Panc1 (cell line): Measurements from ENCODE around the gene POU3F1. TPM values are rescaled to one million over a fixed set of nuclear protein-coding genes. Genes with fewer than 3 reads are reported as not detected.

ENCODE experiments used
- ATAC-seq: fragments of 200-7000 bp; cut with Tn5 transposase; 2 replicates; pipeline ENCODE4 v1.9.1; 2020; ENCODE audit warnings: mild to moderate bottlenecking, moderate library complexity
- BruUV-seq: library from RNA; stranded (reverse); fragments of 400-500 nt; replicated peaks from 2 replicates; lab custom pipeline; 2021; lab: Mats Ljungman, UMichigan
- CTCF ChIA-PET: fragments of 300-600 bp; sonication (Branson Sonifier 250); formaldehyde crosslinking; loops from one replicate; lab custom pipeline; 2022; ENCODE audit warnings: antibody characterized with exemption; lab: Charles Lee
- POLR2A ChIA-PET: fragments of 300-600 bp; sonication (Branson Sonifier 250); formaldehyde crosslinking; loops from one replicate; lab custom pipeline; 2022; ENCODE audit warnings: antibody characterized with exemption; lab: Charles Lee
- DNase-seq: peaks from one replicate; pipeline ENCODE4 v3.0.0-alpha.2; 2010; ENCODE audit warnings: low read depth, low spot score
- H3K27ac ChIP-seq: 2 replicates; pipeline ENCODE4 v1.5.1; 2011; ENCODE audit warnings: mild to moderate bottlenecking, low read length, inconsistent platforms
- H3K27me3 ChIP-seq: fragments of 200-500 bp; sonication (Bioruptor generic); 2 replicates; pipeline ENCODE4 v1.6.0; 2014; ENCODE audit warnings: low read length, inconsistent platforms; ENCODE audit not compliant: control insufficient read depth, insufficient read depth
- H3K36me3 ChIP-seq: fragments of 200-500 bp; sonication (Bioruptor generic); 2 replicates; pipeline ENCODE4 v1.5.1; 2014; ENCODE audit warnings: inconsistent platforms, mild to moderate bottlenecking, low read length, moderate library complexity; ENCODE audit not compliant: control insufficient read depth, insufficient read depth
- H3K4me1 ChIP-seq: 2 replicates; pipeline ENCODE4 v1.5.1; 2011; ENCODE audit warnings: inconsistent platforms, mild to moderate bottlenecking, low read length, moderate library complexity; ENCODE audit not compliant: control insufficient read depth, insufficient read depth
- H3K4me3 ChIP-seq, 2 experiments: 2 replicates each; pipeline ENCODE4 v1.5.1; 2011 to 2012; ENCODE audit warnings: low read depth in 2 of 2, low read length in 2 of 2, mild to moderate bottlenecking in 2 of 2, inconsistent platforms in 1 of 2, moderate library complexity in 1 of 2
- H3K9me3 ChIP-seq: fragments of 200-500 bp; sonication (Bioruptor generic); 2 replicates; pipeline ENCODE4 v1.5.1; 2014; ENCODE audit warnings: low read depth, mild to moderate bottlenecking, inconsistent platforms, low read length, moderate library complexity; ENCODE audit not compliant: control insufficient read depth, insufficient read depth
- POLR2AphosphoS5 ChIP-seq: IDR thresholded peaks from 2 replicates; pipeline ENCODE4 v1.6.1; 2012; ENCODE audit warnings: mild to moderate bottlenecking, low read depth, low read length, moderate library complexity
- SIN3A ChIP-seq: IDR thresholded peaks from 2 replicates; pipeline ENCODE4 v1.6.1; 2012; ENCODE audit warnings: low read depth, mild to moderate bottlenecking, low read length, moderate library complexity, borderline replicate concordance; ENCODE audit not compliant: insufficient read depth
- TCF7L2 ChIP-seq: IDR thresholded peaks from 2 replicates; pipeline ENCODE4 v1.6.1; 2011; ENCODE audit warnings: mild to moderate bottlenecking, low read depth, low read length, inconsistent platforms
- in situ Hi-C: cut with HindIII; loops from 2 replicates; pipeline ENCODE4 v1.10.0; 2016; ENCODE audit warnings: low sequenced_read_pairs, low pct_unique_long_range_greater_than_20kb
- intact Hi-C: fragments of 100-400 bp; cut with micrococcal nuclease; formaldehyde crosslinking; loops from one replicate; pipeline ENCODE4 v1.10.0; 2022; ENCODE audit not compliant: unreplicated experiment
- total RNA-seq: library from RNA; stranded (reverse); gene quantifications from one replicate; pipeline ENCODE4 v1.2.1, GENCODE V29; 2021; ENCODE audit not compliant: unreplicated experiment
- TF ChIP-seq, protein P1 (sequence below): fragments of 450-650 bp; IDR thresholded peaks from 2 replicates; pipeline ENCODE4 v1.5.1; 2017; ENCODE audit warnings: mild to moderate bottlenecking
- TF ChIP-seq, protein P2 (sequence below), 2 experiments: IDR thresholded peaks; 2 replicates each; pipeline ENCODE4 v1.6.1; 2011 to 2012; ENCODE audit warnings: low read depth in 2 of 2, control low read depth in 1 of 2, low read length in 1 of 2, mild to moderate bottlenecking in 1 of 2, moderate library complexity in 1 of 2; ENCODE audit not compliant: insufficient read depth in 1 of 2

Gene POU3F1
- total RNA-seq, 1 experiment from 2014 or later: 0.08 TPM

DNA sequence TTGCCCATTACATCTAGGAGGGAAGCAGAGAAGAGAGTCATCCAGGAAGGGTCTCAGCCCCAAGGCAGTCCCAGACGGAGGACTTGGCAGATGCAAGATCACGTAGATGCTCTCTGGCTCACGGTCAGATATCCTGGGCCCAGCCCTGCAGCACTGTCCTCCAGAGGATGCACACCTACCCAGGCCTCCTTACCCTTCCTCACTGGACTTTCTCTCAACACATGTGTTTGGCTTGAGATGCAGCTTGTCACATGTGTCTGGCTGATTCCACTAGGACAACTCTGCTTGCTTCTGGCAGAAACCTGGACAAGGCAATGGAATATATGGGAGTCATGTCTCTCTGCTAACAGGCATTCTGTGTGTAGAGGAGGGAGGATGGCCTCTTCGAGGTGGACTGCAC is 32.4 kb upstream of the POU3F1 start:
- no peaks in the 10 kb centered on the region for H3K36me3 ChIP-seq
- CTCF ChIA-PET: no interaction called here
- DNase-seq: no peak
- H3K27ac ChIP-seq: no peak overlapping the region
- TF ChIP-seq, protein P1, sequence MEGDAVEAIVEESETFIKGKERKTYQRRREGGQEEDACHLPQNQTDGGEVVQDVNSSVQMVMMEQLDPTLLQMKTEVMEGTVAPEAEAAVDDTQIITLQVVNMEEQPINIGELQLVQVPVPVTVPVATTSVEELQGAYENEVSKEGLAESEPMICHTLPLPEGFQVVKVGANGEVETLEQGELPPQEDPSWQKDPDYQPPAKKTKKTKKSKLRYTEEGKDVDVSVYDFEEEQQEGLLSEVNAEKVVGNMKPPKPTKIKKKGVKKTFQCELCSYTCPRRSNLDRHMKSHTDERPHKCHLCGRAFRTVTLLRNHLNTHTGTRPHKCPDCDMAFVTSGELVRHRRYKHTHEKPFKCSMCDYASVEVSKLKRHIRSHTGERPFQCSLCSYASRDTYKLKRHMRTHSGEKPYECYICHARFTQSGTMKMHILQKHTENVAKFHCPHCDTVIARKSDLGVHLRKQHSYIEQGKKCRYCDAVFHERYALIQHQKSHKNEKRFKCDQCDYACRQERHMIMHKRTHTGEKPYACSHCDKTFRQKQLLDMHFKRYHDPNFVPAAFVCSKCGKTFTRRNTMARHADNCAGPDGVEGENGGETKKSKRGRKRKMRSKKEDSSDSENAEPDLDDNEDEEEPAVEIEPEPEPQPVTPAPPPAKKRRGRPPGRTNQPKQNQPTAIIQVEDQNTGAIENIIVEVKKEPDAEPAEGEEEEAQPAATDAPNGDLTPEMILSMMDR: no peak
- TF ChIP-seq TCF7L2 (no peak), POLR2AphosphoS5 (no peak), SIN3A (no peak)
- TF ChIP-seq, protein P2, sequence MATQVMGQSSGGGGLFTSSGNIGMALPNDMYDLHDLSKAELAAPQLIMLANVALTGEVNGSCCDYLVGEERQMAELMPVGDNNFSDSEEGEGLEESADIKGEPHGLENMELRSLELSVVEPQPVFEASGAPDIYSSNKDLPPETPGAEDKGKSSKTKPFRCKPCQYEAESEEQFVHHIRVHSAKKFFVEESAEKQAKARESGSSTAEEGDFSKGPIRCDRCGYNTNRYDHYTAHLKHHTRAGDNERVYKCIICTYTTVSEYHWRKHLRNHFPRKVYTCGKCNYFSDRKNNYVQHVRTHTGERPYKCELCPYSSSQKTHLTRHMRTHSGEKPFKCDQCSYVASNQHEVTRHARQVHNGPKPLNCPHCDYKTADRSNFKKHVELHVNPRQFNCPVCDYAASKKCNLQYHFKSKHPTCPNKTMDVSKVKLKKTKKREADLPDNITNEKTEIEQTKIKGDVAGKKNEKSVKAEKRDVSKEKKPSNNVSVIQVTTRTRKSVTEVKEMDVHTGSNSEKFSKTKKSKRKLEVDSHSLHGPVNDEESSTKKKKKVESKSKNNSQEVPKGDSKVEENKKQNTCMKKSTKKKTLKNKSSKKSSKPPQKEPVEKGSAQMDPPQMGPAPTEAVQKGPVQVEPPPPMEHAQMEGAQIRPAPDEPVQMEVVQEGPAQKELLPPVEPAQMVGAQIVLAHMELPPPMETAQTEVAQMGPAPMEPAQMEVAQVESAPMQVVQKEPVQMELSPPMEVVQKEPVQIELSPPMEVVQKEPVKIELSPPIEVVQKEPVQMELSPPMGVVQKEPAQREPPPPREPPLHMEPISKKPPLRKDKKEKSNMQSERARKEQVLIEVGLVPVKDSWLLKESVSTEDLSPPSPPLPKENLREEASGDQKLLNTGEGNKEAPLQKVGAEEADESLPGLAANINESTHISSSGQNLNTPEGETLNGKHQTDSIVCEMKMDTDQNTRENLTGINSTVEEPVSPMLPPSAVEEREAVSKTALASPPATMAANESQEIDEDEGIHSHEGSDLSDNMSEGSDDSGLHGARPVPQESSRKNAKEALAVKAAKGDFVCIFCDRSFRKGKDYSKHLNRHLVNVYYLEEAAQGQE (IDR thresholded peaks at IDR 0.05; ENCODE audit: insufficient read depth in 1 of 2, low read depth in 2 of 2, low read length in 1 of 2): no peak
- in situ Hi-C loops (no loop called here), intact Hi-C loops (no loop called here)
- no TSS peak for BruUV-seq
- H3K4me1 ChIP-seq: no peaks in the 10 kb centered on the region
- H3K4me3 ChIP-seq: no peak overlapping the region
- no peaks in the 10 kb centered on the region for H3K9me3 ChIP-seq
- ATAC-seq: no peak
- H3K27me3 ChIP-seq: no peaks in the 10 kb centered on the region
- POLR2A ChIA-PET: no interaction called here

DNA sequence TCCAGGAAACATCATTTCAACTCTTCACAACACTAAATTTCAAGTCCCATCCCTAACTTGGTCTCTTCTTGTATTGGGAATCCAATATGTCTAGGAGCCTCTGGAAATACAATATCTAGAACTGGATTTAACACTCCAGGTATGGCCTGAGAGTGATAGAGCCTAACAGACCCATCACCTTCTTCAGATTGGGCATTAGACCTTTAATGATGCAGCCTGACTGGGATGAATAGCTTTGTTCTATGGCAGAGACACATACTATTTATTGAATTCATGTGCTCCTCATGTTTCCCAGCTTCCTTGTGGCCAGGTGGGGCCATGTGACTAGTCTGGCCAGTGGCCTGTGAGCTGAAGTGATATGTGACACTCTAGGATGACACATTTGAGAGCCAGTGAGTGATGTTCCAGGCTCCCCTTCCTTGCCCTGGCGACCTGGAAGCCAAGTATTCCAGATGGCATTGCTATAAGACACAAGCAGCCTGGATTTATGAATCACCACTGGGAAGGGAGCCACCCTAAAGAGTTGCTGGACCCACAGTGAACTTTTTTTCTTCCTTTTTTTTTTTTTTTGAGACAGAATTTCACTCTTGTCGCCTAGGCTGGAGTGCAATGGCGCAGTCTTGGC is 31.0 kb upstream of the POU3F1 start:
- ChIA-PET CTCF (no interaction called here), POLR2A (no interaction called here)
- Histone ChIP-seq H3K4me1 (no peaks in the 10 kb centered on the region), H3K9me3 (no peaks in the 10 kb centered on the region), H3K36me3 (no peaks in the 10 kb centered on the region), H3K27ac (no peak overlapping the region), H3K4me3 (no peak overlapping the region), H3K27me3 (no peaks in the 10 kb centered on the region)
- in situ Hi-C loops (no loop called here), intact Hi-C loops (no loop called here)
- TF ChIP-seq, protein P1: no peak
- TF ChIP-seq TCF7L2: no peak
- no peak for TF ChIP-seq POLR2AphosphoS5
- TF ChIP-seq, protein P2 (IDR thresholded peaks at IDR 0.05; ENCODE audit: insufficient read depth in 1 of 2, low read depth in 2 of 2, low read length in 1 of 2): no peak
- no peak for DNase-seq
- no TSS peak for BruUV-seq
- ATAC-seq: no peak
